SK-N-SH (cell line): ENCODE results near the gene TXNRD2. TPM values are rescaled to one million over a fixed set of nuclear protein-coding genes. Genes with fewer than 3 reads are reported as not detected.

Source experiments
- CTCF ChIA-PET: fragments of 300-600, 350-600 bp; formaldehyde crosslinking; extraction: SDS; loops from one replicate; lab custom pipeline; 2021; lab: Yijun Ruan, JAX
- POLR2A ChIA-PET: fragments of 350-600 bp; sonication (Branson Sonifier 250); formaldehyde crosslinking; extraction: SDS; loops from one replicate; lab custom pipeline; 2020; ENCODE audit warnings: antibody characterized with exemption, inconsistent platforms; lab: Yijun Ruan, JAX
- DNase-seq: peaks from one replicate; pipeline ENCODE4 v3.0.0; 2012
- H2AFZ ChIP-seq: fragments of 200-600 bp; sonication (generic); 2 replicates; pipeline ENCODE4 v1.8.1; 2016; ENCODE audit warnings: antibody characterized with exemption, mild to moderate bottlenecking, low read depth
- H3F3A ChIP-seq: fragments of 200-600 bp; sonication (generic); replicated peaks from 2 replicates; pipeline ENCODE3; 2016; ENCODE audit warnings: antibody characterized with exemption, mild to moderate bottlenecking; ENCODE audit not compliant: insufficient read depth
- H3K27ac ChIP-seq, 2 experiments: fragments of 200-500 bp in 1 of 2; fragments of 200-600 bp in 1 of 2; sonication (Bioruptor generic) in 1 of 2; sonication (generic), shearing (Covaris generic) in 1 of 2; 2 replicates each; pipeline versions ENCODE4 v1.5.1 to v1.6.1; 2014 to 2016; ENCODE audit warnings: low read depth in 2 of 2, inconsistent platforms in 1 of 2, low read length in 1 of 2, mild to moderate bottlenecking in 1 of 2, mixed read lengths in 1 of 2
- H3K27me3 ChIP-seq: fragments of 200-600 bp; sonication (generic), shearing (Covaris generic); 2 replicates; pipeline ENCODE4 v1.6.1; 2016; ENCODE audit warnings: mixed run types; ENCODE audit not compliant: insufficient read depth
- H3K36me3 ChIP-seq, 2 experiments: fragments of 200-500 bp in 1 of 2; fragments of 200-600 bp in 1 of 2; sonication (Bioruptor generic) in 1 of 2; sonication (generic) in 1 of 2; replicated peaks in 1 of 2; 2 replicates each; pipeline versions ENCODE3 to v1.5.1; 2014 to 2016; ENCODE audit warnings: low read length in 1 of 2, mild to moderate bottlenecking in 1 of 2; ENCODE audit not compliant: insufficient read depth in 2 of 2, control insufficient read depth in 1 of 2
- H3K4me1 ChIP-seq, 2 experiments: fragments of 200-500 bp in 1 of 2; fragments of 200-600 bp in 1 of 2; sonication (Bioruptor generic) in 1 of 2; sonication (generic), shearing (Covaris generic) in 1 of 2; 2 replicates each; pipeline versions ENCODE4 v1.5.1 to v1.6.1; 2014 to 2016; ENCODE audit warnings: low read depth in 1 of 2, low read length in 1 of 2, mixed run types in 1 of 2; ENCODE audit not compliant: insufficient read depth in 2 of 2, control insufficient read depth in 1 of 2
- H3K4me2 ChIP-seq: fragments of 200-600 bp; sonication (generic), shearing (Covaris generic); 2 replicates; pipeline ENCODE4 v1.6.1; 2017; ENCODE audit warnings: mixed run types
- H3K4me3 ChIP-seq, 2 experiments: fragments of 200-500 bp in 1 of 2; fragments of 200-600 bp in 1 of 2; sonication (Bioruptor generic) in 1 of 2; sonication (generic), shearing (Covaris generic) in 1 of 2; 2 replicates each; pipeline versions ENCODE4 v1.5.1 to v1.8.1; 2014 to 2016; ENCODE audit warnings: low read depth in 2 of 2, inconsistent platforms in 1 of 2, low read length in 1 of 2, mild to moderate bottlenecking in 1 of 2, mixed read lengths in 1 of 2, moderate library complexity in 1 of 2
- H3K79me2 ChIP-seq: fragments of 200-600 bp; sonication (generic); 2 replicates; pipeline ENCODE4 v1.8.1; 2017; ENCODE audit warnings: mild to moderate bottlenecking; ENCODE audit not compliant: insufficient read depth
- H3K9ac ChIP-seq: fragments of 200-600 bp; sonication (generic); 2 replicates; pipeline ENCODE4 v1.6.1; 2017; ENCODE audit warnings: mixed run types
- H3K9me2 ChIP-seq: fragments of 200-600 bp; sonication (generic); 2 replicates; pipeline ENCODE4 v1.6.1; 2017; ENCODE audit warnings: mixed run types
- H3K9me3 ChIP-seq: fragments of 200-600 bp; sonication (generic); 2 replicates; pipeline ENCODE4 v1.6.1; 2017; ENCODE audit warnings: mixed run types, mild to moderate bottlenecking, moderate library complexity
- H4K20me1 ChIP-seq: fragments of 200-600 bp; sonication (generic); 2 replicates; pipeline ENCODE4 v1.6.1; 2017; ENCODE audit warnings: mild to moderate bottlenecking, mixed run types; ENCODE audit not compliant: insufficient read depth
- CTCF ChIP-seq: fragments of 200-600 bp; sonication (generic); IDR thresholded peaks from 2 replicates; pipeline ENCODE4 v1.6.1; 2017; ENCODE audit warnings: antibody characterized with exemption, mild to moderate bottlenecking, moderate library complexity
- MXI1 ChIP-seq: IDR thresholded peaks from 2 replicates; pipeline ENCODE4 v1.6.1; 2012; ENCODE audit warnings: mild to moderate bottlenecking, low read depth, low read length, improper control_type of control experiment
- NRF1 ChIP-seq: IDR thresholded peaks from 2 replicates; pipeline ENCODE4 v1.6.1; 2012; ENCODE audit warnings: low read depth, mild to moderate bottlenecking, low read length
- RCOR1 ChIP-seq: fragments of 150-350 bp; IDR thresholded peaks from 2 replicates; pipeline ENCODE4 v1.6.1; 2017; ENCODE audit warnings: antibody characterized with exemption, low read length
- SIN3A ChIP-seq: IDR thresholded peaks from 2 replicates; pipeline ENCODE4 v1.6.1; 2012; ENCODE audit warnings: low read depth, mild to moderate bottlenecking, low read length, moderate library complexity, borderline replicate concordance
- WGBS: methylation state at CpG from one replicate; pipeline ENCODE4 v1.1.6; 2017; ENCODE audit warnings: low lambda C conversion rate; 5-methylcytosine and 5-hydroxymethylcytosine counted together
- polyA plus RNA-seq, 3 experiments: library from polyadenylated mRNA; depleted of rRNA; stranded (reverse); fragments of >200 nt; gene quantifications; 2 replicates each; pipeline ENCODE4 v1.2.3, GENCODE V29; 2012
- TF ChIP-seq, protein P1 (sequence below): IDR thresholded peaks from 2 replicates; pipeline ENCODE4 v1.4.0; 2012; ENCODE audit warnings: low read depth, borderline replicate concordance
- TF ChIP-seq, protein P2 (sequence below): IDR thresholded peaks from 2 replicates; pipeline ENCODE4 v1.4.0; 2012; ENCODE audit warnings: low read depth, borderline replicate concordance

The TXNRD2 gene
- polyA plus RNA-seq, 1 of the 3 experiments (the other 2 are of a cell fraction): 34.7 TPM

- TF ChIP-seq, protein P1, sequence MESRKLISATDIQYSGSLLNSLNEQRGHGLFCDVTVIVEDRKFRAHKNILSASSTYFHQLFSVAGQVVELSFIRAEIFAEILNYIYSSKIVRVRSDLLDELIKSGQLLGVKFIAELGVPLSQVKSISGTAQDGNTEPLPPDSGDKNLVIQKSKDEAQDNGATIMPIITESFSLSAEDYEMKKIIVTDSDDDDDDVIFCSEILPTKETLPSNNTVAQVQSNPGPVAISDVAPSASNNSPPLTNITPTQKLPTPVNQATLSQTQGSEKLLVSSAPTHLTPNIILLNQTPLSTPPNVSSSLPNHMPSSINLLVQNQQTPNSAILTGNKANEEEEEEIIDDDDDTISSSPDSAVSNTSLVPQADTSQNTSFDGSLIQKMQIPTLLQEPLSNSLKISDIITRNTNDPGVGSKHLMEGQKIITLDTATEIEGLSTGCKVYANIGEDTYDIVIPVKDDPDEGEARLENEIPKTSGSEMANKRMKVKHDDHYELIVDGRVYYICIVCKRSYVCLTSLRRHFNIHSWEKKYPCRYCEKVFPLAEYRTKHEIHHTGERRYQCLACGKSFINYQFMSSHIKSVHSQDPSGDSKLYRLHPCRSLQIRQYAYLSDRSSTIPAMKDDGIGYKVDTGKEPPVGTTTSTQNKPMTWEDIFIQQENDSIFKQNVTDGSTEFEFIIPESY: no peak
- TF ChIP-seq NRF1 (no peak), SIN3A (no peak), CTCF (no peak), MXI1 (peak; percentile 65), RCOR1 (no peak)
- TF ChIP-seq, protein P2, sequence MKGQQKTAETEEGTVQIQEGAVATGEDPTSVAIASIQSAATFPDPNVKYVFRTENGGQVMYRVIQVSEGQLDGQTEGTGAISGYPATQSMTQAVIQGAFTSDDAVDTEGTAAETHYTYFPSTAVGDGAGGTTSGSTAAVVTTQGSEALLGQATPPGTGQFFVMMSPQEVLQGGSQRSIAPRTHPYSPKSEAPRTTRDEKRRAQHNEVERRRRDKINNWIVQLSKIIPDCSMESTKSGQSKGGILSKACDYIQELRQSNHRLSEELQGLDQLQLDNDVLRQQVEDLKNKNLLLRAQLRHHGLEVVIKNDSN: peak; percentile 83
Measured at GRCh38 chr22:19986410-19987341, 45.1 kb upstream of the TXNRD2 start (continued).

DNA sequence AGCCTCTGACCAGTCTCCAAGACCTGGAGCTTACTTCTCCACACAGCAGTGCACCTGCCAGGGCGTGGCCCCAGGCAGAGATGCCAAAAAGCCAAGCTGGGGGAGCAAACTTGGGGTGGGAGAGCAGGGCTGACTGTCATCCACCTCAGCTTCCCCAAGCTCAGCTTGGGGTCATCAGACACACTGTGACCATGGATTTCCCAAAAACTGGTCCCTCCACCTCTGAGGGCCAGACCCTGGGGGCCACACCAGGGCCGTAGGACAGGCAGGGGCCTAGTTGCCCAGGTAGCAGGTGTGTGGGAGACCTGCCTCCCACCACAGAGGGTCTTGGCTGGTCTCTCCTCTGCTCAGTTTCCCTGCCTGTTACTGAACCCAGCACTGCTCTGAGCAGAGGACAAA is 44.4 kb upstream of the TXNRD2 start:
- no peak for DNase-seq
- Histone ChIP-seq H3K4me2 (peak overlapping the region; percentile 100), H3K9me2 (no peaks in the 10 kb centered on the region), H3K9ac (peak overlapping the region; percentile 89), H3K4me3 (peak overlapping the region; percentile 83 to 87), H3K36me3 (peaks cover 0 to 5% of the 10 kb centered on the region in 2 experiments), H3F3A (no peaks in the 10 kb centered on the region), H2AFZ (no peak overlapping the region), H3K9me3 (no peaks in the 10 kb centered on the region), H3K4me1 (peaks cover 17 to 64% of the 10 kb centered on the region in 2 experiments; a peak in 3 of 4 replicates), H3K27me3 (no peaks in the 10 kb centered on the region), H3K79me2 (peaks cover 14% of the 10 kb centered on the region; the same call in 1 of the 2 replicates), H3K27ac (peak overlapping the region in 1 of 2 experiments; percentile 87; a peak in 1 of 4 replicates), H4K20me1 (peaks cover 20% of the 10 kb centered on the region)
- CTCF ChIA-PET: interaction anchor here (1.0 to 16.4 kb wide), 3 partner anchors 16 to 26 kb away, joined by 4 to 224 read pairs (median 5); no protein-coding TSS in a partner anchor
- no CpG with 5 or more reads among the region's 2 CpGs for WGBS
- TF ChIP-seq, protein P2: no peak
- TF ChIP-seq, all 33 proteins: peak for 0
- POLR2A ChIA-PET: interaction anchor here (0.6 to 1.4 kb wide), 8 partner anchors 8 to 35 kb away, joined by 3 to 10 read pairs (median 5); partner anchors contain the start of gene TANGO2
